Measurements from ENCODE around the gene C19orf12.
A peak's percentile ranks its signal among the peaks of the same experiment; 100 is the strongest.

C19orf12 gene

GRCh38 chr19:29658221-29658991 lies 56.7 kb downstream of the C19orf12 start:
- DNase-seq: peak; percentile 33

GRCh38 chr19:29655648-29656335 lies 59.3 kb downstream of the C19orf12 start:
- DNase-seq: no peak

- DNase-seq: no peak
Measured at GRCh38 chr19:29653398-29653797, 61.7 kb downstream of the C19orf12 start.

- DNase-seq: no peak
Measured at GRCh38 chr19:29651622-29652394, 63.3 kb downstream of the C19orf12 start.

GRCh38 chr19:29650772-29651387 lies 64.2 kb downstream of the C19orf12 start:
- DNase-seq: no peak
